Stimulated activated CD4-positive, alpha-beta T cell treated with anti-CD3 and anti-CD28 coated beads, Interleukin-12 subunit alpha, Interleukin-12 subunit beta, amount 100 ng/mL, for 48 hours (primary cell): ENCODE results near the gene RMI1.
A peak's percentile ranks its signal among the peaks of the same experiment; 100 is the strongest.

Experiments used
- DNase-seq, 3 donors: peaks; one replicate each; pipeline ENCODE4 v3.0.0-alpha.2; 2020; ENCODE audit warnings: low read depth in 2 of 3, low spot score in 1 of 3

The RMI1 gene

GRCh38 chr9:83967073-83967472 lies 13.5 kb upstream of the RMI1 start:
- no peak for DNase-seq

- no peak for DNase-seq
Measured at GRCh38 chr9:83969602-83970001, 11.0 kb upstream of the RMI1 start.

GRCh38 chr9:83971485-83971884 lies 9.1 kb upstream of the RMI1 start:
- no peak for DNase-seq

GRCh38 chr9:83972286-83972685 lies 8.3 kb upstream of the RMI1 start:
- no peak for DNase-seq

GRCh38 chr9:83975300-83975699 lies 5.3 kb upstream of the RMI1 start:
- DNase-seq = no peak

GRCh38 chr9:83976372-83976771 lies 4.2 kb upstream of the RMI1 start:
- no peak for DNase-seq

GRCh38 chr9:83977196-83977595 lies 3.4 kb upstream of the RMI1 start:
- no peak for DNase-seq

- peak; percentile 75 to 87 (median 79) for DNase-seq
Measured at GRCh38 chr9:83978992-83979811, 1.4 kb upstream of the RMI1 start.

- DNase-seq = peak; percentile 97 to 99 (median 98)
Measured at GRCh38 chr9:83979812-83980394, 702 bp upstream of the RMI1 start, which contains the start of gene HNRNPK. TSS of gene HNRNPK (minus strand) at chr9:83980215. CDS start at chr9:83978252, 1,963 bp downstream.

GRCh38 chr9:83981126-83981871 lies 694 bp downstream of the RMI1 start:
- DNase-seq = peak in 1 of 3 donors; percentile 23

GRCh38 chr9:83986195-83986594 lies 5.6 kb downstream of the RMI1 start:
- DNase-seq = no peak

GRCh38 chr9:83986765-83987401 lies 6.3 kb downstream of the RMI1 start:
- DNase-seq = no peak

GRCh38 chr9:83987402-83987791 lies 6.8 kb downstream of the RMI1 start:
- no peak for DNase-seq

GRCh38 chr9:83988411-83988810 lies 7.8 kb downstream of the RMI1 start:
- DNase-seq = no peak

- no peak for DNase-seq
Measured at GRCh38 chr9:83991355-83991754, 10.8 kb downstream of the RMI1 start.

GRCh38 chr9:83992407-83992806 lies 11.8 kb downstream of the RMI1 start:
- DNase-seq = no peak

GRCh38 chr9:83992901-83993300 lies 12.3 kb downstream of the RMI1 start:
- DNase-seq = no peak

- no peak for DNase-seq
Measured at GRCh38 chr9:83996126-83996525, 15.5 kb downstream of the RMI1 start.

GRCh38 chr9:83999141-83999918 lies 18.7 kb downstream of the RMI1 start:
- no peak for DNase-seq

GRCh38 chr9:84000186-84000585 lies 19.6 kb downstream of the RMI1 start:
- no peak for DNase-seq

- no peak for DNase-seq
Measured at GRCh38 chr9:84001621-84002020, 21.0 kb downstream of the RMI1 start.
